HK-2 (cell line): ENCODE results near the gene PHF21B.
"Not testable (repeated sequence)": the region's sequence is repeated elsewhere in the genome, so short reads cannot be mapped to it uniquely, and the experiment has no call there.

Experiments used
- DNase-seq: peaks from one replicate; pipeline ENCODE4 v3.0.0-alpha.2; 2018; ENCODE audit not compliant: unreplicated experiment

Gene PHF21B

DNA sequence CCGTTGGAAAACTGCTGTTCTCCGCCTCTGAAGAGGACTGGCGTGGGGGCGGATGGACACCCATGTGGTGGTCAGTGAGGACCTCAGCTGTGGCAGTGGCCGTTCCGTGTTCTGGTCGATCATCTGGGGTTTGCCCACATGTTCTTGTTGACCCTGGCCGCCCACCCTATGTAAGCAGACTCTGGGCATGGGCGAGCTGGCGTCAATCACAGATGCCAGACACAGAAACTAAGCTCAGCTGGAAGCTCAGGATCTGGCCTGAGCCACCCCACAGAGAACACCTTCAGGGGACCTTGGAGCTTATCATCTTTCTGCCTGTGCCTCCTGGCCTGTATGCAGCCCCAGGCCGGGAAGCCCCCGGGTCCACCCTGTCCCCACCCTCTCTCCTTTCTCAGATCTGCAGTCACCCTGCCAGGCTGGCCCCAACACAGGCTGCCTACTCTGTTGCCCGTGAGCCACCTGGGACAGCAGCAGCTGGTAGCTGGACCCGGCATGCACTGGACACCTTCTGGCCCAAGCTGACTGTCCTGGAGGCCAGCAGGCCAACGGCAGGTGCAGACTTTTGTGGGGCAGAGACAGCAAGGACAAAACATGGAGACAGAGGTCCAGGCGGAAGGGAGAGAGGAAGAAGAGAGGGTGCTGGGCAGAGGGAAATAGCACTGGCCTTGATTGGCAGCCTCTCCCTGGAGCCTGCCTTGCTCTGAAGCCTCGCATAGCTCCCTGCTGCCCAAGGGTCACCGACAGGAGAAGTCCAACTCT, 91.5 kb downstream of the PHF21B start:
- DNase-seq = no peak

DNA sequence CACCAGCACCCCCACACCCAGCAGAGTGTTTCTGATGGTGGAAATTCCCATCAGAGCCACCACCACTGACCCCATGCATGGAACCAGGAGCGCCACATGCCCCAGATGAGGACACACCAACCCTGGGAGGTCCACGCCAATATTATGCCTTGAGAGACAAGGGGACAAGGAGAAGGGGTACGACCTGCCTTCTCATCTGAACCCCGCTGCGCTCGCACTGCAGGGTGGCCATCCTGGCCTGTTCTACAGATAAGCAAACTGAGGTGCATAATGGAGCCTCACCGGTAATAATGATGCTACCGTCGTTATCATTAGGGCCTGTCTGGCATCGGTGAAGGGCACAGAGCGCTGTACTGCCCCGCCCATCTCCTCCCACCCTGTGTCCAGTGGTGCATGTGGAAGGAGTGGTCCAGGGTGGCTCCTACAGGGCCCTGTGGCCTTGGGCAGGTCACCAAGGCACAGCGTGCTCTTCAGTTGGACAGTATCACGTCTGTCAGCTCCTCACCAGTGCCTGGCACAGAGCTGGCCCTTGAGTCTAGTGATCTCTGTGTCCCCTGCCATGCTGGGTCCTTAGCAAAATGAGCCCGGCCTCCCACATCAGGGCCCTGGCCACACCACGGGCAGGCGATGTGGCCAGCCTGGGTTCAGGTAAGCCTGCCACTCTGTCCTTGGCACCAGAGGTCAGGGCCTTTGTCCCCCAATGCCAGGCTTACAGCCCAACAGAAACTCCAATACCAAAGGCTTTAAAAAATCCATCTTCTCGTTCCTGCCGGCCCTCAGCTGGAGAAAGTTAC, 92.2 kb downstream of the PHF21B start:
- DNase-seq = no peak

DNA sequence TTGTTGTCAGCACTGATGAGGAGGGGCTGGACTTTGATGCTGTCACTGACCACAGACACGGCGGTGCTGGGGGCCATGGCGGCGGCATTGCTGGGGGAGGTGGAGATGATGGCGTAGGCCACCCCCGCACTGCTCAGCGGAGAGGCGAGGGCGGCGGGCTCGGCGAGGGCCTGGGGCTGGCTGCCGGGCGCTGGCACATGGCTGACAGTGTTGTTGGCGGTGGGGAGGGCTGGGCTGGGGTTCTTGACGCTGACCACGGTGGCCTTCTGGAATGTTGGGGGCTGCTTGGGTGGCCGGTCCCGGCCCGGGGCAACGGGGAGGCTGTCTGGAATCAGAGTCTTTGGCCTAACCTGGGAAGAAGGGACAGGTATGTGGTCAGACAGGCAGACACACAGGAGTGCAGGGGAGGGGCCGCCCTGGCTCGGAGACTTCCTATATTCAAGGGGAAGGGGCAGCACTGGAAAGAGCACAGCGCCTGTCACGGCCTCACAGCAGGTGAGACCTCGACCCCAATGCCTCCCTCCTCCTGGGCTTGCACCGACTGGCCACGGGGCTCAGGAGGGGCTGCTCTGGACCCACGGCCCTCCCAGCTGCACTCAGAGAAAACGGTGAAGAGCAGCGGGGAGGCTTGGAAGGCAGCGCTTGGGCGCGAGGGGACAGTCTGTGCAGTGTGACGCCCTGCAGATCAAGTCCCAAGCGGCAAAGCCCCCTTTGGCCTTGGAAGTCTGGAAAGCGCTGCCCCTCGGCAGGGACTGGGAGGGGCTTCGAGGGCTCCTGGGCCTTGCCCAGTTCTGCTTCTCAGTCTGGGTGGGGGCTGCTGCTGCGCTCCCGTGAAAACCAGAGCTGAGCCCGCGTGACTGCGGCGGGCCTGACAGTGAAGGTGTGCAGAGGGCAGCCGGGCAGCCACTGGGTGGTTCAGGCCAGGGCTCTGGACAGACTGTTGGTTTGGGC, 93.2 kb downstream of the PHF21B start:
- DNase-seq = no peak

DNA sequence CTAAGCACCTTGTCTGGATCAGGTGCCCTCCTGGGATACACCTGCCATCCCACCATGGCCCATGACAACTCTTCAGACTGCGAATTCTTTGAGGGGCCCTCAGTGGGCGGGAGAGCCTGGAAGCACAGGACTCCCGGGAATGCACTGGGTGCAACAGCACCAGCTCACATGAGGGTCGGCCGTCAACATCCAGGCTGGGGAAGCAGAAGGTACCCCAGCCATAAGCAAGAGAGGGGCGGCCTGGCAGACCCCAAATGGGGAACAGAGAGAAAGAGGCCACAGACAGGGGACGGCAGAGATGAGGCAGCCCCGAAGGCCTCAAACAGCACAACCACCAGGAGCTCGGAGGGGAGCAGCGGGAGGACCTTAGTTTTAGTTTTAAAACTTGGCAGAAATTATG, 94.4 kb downstream of the PHF21B start:
- DNase-seq = no peak

DNA sequence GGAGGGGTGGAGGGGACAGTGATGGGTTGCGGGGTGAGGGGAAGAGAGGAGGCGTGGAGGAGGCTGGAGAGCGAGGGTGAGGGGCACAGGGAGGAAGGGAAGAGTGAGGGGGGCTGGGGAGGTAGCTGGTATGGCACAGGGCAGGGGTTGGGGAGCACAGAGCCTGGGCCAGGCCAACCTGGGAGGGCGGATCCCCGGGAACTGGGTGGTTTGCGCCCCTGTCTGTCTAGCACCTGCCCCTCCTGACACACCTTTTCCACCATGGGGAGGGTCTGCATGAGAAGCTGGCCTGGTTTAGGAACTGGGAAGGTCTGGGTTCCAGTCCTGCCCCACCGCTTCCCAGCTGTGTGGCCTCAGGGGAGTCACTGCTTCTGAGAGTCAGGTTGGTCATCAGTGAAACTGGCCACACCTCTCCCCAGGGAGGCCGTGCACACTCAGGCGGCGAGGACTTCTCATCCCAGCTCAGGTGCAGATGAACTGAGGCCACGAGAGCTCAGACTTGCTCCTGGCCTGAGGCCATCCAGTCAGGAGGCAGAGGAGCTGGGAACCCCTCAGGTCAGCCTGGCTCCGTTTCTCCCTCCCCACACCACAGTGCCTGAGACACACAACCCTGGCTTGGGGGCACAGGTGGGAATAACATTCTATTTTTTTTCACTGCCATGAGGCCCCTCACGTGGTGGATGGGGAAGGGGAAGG, 95.6 kb downstream of the PHF21B start:
- DNase-seq = no peak

DNA sequence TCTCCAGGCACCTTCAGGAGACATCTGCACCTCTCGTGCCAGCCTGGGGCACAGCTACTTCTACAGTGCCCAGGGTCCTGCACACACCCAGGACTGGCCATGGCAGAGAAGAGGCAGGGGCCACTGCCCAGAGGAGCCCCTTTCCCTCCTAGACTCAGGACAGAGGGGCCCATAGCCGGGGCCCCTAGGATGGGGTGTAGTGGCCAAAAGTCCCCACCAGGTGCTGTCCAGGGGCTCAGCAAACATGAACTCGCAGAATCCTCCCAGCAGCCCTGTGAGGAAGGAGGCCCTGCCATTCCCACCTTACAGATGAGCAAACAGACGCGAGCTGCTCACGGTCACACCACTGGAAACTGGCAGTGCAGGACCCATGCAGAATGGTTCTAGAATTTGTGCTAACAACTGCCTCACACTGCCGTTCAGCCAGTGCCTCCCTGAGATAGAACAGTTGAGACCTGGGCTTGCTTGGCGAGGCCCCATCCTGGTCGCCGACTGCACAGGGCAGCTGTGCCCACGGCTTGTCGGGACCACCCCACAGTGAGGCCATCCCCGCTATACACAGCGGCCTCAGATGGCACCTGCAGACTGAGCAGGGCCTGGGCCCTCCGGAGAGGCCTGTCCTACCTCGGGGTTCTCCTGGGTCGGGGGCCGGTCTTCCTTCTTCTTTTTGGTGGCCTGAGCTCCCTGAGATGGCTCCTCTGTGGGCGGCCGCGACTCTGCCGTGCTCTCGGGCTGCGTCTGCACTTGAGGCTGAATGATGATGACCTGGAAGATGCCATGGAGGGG, 96.4 kb downstream of the PHF21B start:
- no peak for DNase-seq

DNA sequence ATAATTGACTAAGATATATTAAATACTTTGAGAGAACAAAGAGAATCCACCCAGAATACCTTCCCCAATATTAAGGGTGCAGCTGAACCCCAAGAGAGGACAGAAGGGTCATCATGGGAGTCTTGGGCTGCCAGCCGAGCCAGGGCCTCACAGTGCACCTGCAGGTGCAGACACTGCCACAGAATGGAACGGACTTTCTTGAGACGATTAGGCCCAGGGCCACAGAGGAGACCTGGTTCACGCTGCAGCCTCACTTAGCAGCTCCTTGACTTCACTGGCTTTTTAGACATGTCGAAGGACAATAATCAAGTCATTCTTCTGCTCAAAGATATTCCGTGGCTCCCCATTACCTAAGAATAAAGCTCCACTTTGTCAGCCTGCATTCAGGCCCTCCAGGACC, 100.6 kb downstream of the PHF21B start:
- DNase-seq = no peak

DNA sequence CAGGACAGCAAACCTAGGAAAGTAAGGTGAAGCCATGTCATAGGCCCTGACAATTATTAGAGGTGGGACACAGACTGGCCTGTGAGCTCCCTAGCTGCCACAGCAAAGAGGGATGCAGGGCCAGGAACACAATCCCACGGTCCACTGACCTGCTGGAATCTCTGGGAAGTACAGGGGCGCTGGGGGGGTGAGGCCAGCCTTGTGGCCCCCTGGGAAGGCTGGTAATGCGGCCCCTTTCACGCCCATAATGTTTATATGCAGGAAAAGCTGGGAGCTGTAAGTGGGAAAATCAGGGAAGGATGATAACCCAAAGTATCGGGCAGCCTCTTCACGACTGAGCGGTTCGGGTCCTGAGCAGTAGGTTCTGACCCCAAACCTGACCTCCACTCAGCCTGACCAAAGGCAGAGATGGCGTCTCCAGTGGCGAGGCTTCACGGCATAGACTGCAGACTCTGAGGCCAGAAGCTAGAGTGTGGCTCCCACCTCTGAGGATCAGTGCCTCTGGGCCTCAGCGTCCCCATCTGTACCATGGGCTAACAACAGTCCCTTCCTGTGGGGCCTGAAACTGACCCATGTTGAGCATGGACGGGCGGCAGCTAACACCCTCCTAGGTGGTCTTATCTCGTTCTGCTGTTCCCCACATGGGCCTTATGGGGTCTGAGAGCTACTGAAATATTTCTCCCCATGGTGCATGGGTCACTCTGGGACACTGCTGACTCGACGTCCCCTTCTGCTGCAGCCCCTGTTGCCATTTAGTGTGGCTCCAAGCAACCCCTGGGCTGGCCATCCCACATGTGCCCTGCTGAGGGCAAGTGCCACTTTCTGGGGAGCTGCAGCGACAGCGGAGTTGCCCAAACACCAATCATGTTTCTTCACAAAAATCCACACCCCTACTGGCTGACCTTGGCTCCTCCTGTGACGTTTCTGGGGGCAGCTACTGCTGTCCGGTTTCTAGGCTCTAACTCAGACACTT, 101.8 kb downstream of the PHF21B start:
- no peak for DNase-seq

DNA sequence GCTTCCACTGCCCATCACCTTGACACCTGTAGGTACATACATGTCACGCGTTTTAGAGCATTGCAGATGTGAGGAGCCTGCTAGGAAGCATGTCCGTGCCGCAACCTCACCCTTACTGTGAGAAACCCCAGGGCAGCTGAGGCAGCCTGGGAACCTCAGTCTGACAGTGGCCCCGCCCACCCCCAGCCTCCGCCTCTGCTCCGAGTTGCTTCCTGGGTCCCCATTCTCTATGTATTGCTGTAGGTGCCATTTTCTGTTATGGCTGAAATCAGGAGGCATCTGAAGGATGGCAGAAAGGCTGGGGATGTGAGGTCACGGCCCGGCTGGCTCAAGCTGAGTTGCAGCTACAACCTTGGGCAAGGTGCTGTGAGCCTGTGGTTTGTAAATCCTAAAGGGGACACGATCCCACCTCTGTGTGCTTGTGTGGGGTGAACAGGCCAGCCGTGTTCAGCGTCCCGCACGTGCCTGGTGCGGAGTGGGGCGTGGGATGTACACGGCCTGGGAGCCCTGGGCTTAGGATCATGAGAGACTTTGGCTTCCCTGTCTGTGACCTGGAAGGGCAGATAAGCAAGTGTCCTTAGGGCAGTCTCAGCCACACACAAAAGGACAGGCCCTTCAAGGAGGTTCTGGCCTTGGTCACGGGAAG, 102.7 kb downstream of the PHF21B start:
- no peak for DNase-seq

DNA sequence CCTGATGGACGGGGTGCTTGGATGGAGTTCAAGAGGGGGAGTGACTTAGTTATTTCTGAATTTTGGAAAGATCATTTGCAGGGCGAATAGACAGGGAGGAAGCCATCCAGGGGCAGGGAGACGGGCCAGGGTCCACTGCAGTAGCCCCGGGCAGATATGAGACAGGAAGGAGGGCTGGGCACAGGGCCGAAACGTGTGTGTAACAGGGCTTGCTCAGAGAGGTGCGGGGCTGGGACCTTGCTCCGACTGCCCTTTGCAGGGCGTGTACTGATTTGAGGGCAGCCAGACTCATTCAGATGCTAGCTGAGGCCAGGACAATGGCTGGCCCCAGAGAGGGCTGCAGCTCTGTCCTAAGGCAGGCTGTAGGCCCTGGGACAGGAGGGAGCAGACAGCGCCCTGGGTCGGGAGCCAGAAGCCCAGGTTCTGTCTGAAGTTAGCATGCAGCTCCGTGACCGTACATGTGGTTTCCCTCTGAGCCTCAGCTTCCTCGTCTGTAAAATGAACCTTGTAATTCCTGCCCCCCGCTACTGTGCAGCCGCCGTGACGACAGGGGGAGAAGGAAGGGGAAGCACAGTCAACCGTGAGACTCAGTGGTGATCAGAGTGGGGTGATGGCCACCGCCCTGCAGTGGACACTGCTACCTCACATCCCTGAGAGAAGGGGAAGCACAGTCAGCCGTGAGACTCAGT, 103.4 kb downstream of the PHF21B start:
- no peak for DNase-seq

DNA sequence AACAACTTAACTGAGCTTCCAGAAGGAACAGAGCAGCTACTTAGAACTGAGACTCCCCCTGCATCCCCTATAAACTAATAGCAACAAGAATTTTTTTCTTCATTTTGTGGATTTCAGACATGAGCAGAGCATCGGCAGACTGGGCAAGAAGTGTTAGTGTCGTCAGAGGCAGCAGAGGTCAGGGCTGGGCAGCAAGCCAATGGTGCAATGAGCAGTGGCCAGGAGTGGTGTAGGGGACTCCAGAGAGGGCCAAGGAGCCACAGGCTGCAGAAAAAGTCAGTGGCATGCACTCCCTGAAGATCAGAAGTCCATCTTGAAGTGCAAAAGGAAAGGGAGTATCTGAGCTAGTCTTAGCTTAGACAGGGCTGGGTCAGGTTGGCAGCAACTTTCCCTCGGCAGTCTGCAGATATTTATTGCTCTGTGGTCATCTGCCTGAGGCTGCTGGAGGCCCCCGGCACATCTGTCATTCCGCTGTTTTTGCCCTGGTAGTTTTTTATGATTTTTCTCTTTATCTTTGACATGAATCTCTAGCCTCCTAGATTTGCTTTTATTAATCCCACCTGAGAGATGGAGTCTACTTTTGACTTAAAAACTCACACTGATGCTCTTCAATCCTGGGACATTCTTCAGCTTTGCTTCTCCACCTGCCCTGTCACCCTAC, 105.2 kb downstream of the PHF21B start:
- not testable (repeated sequence) for DNase-seq

DNA sequence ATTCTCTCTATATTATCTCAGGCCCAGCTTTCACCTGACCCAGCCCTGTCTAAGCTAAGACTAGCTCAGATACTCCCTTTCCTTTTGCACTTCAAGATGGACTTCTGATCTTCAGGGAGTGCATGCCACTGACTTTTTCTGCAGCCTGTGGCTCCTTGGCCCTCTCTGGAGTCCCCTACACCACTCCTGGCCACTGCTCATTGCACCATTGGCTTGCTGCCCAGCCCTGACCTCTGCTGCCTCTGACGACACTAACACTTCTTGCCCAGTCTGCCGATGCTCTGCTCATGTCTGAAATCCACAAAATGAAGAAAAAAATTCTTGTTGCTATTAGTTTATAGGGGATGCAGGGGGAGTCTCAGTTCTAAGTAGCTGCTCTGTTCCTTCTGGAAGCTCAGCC, 106.6 kb downstream of the PHF21B start:
- DNase-seq = not testable (repeated sequence)

DNA sequence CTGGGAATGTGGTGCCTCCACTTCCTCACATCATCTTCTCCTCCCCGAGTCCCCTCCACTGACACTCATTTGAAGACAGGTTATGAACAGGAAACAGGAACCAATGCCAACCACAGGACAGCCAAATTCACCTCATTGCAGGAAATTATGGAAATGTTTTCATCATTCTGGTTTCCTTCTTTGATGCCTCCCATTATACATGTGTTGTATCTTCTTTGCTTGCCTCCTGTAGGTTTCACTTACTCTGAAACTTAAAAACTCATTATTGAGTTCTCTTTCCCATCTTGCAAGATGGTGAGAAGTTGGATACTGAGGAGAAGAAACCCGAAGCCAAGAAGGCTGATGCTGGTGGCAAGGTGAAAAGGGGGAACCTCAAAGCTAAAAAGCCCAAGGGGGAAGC, 108.5 kb downstream of the PHF21B start:
- no peak for DNase-seq

DNA sequence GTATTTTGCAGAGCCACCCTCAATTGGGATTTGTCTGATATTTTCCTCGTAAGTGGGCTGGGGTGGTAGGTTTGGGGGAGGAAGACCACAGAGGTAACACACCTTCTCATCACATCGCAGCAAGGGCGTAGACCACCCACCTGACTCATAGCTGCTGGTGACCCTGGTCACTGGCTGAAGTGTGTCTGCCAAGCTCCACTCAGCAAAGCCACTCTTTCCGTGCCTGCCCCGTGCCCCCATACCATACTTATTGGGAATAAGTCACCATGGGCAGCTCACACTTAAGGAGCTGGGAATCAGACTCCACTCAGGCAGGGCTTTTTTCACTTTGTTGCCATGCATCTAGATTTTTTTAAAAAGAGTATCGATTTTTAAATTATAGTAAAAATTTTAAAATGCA, 111.6 kb downstream of the PHF21B start:
- no peak for DNase-seq

DNA sequence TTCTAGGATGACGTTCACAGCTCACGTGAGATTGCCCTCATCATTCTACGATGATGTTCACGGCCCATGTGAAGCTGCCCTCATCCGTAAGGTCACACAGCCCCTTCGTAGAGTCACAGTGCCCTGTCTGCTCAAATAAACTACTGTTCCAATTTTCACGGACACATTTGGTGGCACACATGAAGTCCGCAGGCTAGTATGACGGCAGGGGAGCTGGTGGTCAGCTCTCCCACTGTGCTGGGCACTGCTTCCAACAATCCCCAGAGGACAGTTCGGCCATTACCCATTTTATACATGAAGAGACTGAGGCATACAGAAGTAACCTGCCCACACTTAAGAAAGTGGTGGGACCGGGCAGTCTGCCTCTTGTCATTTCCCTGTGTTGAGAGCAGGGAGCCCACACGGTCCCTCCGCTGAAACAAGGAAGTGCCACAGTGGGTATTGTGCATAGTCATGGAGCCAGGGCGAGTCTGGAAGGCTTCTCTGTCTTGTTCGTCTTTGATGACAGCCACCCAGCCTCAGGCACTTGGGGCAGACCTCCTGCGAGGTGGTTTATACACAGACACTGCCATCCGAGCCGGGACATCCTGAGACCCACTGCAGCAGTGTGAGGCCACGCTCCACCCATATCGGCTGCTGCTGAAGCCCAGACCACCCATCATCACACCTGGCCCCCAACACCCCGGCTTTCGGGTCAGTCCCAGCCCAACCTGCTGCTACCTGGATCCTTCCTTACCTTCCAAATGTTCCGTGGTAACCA, 114.3 kb downstream of the PHF21B start:
- no peak for DNase-seq

DNA sequence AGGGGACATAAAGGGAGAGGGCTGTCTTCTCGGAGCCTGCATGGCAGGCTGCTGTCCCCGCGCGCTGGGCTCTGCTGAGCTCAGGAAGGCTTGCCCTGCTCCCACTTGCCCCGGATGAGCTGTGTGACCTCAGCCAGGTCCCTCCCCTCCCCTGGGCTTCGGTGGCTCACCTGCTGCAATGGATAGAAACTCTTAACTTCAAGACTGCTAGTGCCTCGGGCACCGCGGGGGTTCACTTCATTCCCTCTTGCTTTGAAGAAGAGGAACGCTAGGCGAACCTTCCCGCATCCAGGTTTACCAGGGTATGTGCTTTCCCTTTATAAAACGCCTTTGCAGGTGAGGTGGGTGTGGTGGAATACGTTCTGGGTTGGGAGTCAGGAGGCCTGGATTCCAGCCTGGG, 115.0 kb downstream of the PHF21B start:
- DNase-seq = no peak

DNA sequence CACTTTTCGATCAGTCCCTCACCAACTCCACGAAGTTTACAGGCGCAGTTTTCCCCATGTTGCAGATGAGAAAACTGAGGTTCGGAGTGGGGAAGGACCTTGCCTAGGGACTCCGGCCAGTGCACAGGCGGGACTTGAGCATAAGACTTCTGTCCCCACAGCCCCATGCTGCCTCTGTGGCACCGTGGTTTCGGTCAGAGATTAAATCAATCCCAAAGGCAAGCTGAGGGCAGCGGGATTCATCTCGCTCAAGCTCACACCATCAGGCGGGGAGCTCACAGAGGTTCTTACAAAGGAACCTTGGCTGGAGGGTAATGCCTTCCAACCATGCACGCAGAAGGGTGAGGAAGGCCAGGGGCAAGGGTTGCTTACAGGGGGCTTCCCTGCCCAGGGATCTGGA, 115.5 kb downstream of the PHF21B start:
- DNase-seq = no peak
